ENCODE data around the gene RPH3AL.

The RPH3AL gene

DNA sequence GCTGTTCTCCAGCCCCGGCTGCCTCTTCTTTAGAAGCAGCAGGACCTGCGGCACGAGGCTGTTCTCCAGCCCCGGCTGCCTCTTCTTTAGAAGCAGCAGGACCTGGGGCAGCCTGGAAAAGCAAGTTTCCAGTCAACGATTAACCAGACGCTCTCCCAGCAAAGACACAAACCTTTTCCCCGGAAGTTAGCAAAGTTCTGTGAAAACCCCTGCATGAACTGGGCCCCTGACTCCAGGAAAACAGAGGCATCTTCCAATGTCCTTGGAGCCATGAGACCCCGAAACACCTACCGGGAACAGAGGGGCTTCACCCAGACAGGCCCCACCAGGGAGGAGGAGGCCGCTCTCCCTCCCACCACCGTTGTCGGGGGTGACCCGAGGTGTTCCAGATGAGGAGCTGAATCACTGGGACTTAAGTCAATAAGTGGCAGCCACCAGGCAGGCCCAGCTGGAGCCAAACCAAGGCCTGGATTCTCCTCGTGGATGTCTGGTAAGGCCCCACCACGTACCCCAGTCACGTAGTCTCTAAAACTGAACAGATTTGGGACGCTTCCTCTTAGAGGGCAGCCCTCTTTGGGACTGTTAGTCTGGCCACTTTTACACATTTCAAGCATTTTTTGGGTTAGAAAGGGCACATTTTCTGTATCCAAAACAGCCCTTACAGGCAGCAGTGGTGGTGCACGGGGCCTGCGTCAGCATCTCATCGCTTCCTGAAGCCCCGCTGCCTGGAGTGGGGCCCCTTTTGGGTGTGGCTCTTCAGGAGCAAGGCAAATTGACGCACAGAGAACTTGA is at the start of gene RPH3AL:
Gene RPH3AL, minus strand, starts transcription at position 387 of the 792 bp plus-strand sequence. CDS start 25,264 bp downstream, outside the sequence.
- no peak for DNase-seq

DNA sequence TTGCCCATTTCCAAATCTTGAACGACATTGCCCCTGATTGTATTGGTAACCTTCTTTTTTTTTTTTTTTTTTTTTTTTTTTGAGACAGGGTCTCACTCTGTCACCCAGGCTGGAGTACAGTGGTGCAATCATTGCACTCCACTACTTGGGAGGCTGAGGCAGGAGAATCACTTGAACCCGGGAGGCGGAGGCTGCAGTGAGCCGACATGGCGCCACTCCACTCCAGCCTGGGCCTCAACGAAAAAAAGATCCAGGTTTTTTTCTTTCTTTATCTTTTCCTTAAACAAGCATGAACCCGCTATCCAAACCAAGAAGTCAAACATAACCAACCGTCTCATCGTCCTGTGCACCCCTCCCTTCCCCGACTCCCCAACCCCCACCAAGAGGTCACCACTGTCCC is 47.6 kb upstream of the RPH3AL start:
- DNase-seq: no peak

DNA sequence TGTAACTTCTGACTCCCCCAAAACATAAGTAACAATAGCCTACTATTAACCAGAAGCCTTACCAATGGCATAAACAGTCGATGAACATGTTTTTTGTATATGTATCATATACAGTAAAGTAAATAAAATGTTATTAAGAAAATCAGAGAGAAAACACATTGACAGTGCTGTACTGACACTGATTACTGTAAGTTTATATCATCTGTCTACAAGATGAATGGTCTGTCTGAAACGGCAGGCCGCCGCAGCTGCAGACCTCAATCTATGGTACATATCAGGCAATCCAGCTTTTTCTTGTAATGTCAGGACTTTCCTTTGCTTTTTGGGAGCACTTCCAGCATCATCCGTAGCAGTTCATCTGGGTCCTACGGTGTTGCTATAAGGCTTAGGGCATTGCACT is 44.2 kb upstream of the RPH3AL start:
- no peak for DNase-seq

GRCh38 chr17:395974-396373 is 43.4 kb upstream of the RPH3AL start:
- DNase-seq: no peak

DNA sequence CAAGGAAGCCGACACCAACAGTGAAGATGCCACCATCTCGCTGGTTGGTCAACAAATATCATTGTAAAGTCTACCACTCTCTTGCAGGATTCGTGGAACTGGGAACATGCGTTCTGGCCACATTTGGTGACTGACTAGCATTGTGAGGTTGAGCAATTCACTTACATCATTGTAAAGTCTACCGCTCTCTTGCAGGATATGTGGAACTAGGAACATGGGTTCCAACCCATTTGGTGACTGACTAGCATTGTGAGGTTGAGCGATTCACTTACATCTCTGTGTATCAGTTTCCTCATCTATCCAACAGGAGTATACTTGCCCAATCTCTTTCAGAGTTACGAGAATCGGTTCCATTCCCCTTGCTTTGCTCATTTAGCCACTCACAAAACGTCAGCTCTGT is 42.6 kb upstream of the RPH3AL start:
- DNase-seq: no peak

- DNase-seq: no peak
Observed at GRCh38 chr17:394718-395095, 42.1 kb upstream of the RPH3AL start.

- DNase-seq: no peak
Observed at GRCh38 chr17:393806-394717, 41.5 kb upstream of the RPH3AL start.

- DNase-seq: no peak
Observed at GRCh38 chr17:391850-392249, 39.2 kb upstream of the RPH3AL start.

GRCh38 chr17:390025-390424 is 37.4 kb upstream of the RPH3AL start:
- no peak for DNase-seq

GRCh38 chr17:388087-388486 is 35.5 kb upstream of the RPH3AL start:
- DNase-seq: no peak

- no peak for DNase-seq
Observed at GRCh38 chr17:386141-386876, 33.7 kb upstream of the RPH3AL start.

DNA sequence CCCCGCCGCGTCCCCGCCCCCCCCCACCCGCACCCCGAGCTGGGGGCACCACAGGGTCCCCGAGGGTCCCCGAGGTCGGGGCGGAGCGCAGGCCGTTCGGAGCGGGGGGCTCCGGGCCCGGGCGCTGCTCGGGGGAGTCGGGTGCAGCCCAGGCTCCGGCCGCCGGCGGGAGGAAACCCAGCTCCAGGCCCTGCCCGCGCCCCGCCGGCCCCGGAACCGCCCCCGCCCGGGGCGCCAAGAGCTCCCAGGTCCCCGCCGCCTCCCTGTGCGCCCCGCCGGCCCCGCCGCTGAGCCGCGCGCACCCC is 33.2 kb upstream of the RPH3AL start:
- no peak for DNase-seq

DNA sequence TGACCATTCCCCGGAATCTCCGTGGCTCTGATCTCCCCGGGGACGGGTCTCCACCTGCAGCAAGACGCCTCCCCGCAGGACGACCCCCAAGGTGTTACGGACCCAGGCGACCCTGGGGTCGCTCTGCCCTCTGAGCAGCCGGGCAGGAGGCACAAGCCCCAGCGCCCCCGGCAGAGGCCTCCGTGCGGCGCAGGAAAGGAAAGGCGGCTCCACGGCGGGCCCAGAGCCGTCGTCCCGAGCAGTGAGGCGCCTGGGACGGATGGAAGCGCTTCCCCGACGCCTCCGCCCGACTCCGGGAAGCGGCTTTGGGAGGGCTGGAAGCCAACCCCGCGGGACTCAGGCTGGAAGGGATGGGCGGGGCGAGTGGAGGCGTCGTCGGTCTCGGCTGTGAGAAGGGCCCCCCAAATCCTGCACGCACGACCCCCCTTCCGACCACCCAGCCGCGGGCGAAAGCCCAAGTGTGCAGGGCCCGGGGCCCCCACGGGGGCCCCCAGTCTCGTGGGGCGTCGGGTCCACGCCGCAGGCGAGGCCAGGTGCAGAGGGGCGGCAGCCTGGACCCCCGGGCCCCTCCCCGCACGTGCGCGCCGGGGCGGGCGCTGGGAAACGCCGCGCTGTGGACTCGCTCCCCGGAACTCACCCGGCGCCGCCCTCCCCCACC is 32.7 kb upstream of the RPH3AL start:
- DNase-seq: no peak

DNA sequence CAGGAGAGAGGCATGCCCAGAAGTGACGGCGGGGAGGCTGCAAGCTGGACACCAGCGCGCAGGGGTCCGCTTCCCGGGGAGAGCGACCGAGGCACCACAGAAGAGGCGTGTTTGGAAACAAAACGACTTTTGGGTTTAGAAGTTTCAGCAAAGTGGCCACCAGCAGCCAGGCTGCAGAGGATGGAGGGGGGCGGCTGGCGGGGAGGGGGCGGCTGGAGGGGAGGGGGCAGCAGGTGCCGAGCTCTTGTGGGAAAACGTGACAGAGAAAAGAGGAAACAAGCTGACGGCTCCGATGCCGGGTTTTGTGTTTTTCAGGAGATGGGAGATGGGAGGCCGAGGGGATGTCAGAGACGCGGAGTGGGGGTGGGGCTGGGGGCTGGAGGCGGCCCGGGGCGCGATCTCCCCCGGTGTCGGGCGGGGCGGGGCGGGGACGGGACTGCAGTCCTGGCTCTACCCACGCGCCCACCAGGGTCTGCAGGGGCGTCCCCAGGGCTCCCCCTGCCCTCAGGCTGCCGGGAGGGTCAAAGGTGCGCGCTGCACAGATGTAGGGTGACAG is 32.1 kb upstream of the RPH3AL start:
- no peak for DNase-seq

DNA sequence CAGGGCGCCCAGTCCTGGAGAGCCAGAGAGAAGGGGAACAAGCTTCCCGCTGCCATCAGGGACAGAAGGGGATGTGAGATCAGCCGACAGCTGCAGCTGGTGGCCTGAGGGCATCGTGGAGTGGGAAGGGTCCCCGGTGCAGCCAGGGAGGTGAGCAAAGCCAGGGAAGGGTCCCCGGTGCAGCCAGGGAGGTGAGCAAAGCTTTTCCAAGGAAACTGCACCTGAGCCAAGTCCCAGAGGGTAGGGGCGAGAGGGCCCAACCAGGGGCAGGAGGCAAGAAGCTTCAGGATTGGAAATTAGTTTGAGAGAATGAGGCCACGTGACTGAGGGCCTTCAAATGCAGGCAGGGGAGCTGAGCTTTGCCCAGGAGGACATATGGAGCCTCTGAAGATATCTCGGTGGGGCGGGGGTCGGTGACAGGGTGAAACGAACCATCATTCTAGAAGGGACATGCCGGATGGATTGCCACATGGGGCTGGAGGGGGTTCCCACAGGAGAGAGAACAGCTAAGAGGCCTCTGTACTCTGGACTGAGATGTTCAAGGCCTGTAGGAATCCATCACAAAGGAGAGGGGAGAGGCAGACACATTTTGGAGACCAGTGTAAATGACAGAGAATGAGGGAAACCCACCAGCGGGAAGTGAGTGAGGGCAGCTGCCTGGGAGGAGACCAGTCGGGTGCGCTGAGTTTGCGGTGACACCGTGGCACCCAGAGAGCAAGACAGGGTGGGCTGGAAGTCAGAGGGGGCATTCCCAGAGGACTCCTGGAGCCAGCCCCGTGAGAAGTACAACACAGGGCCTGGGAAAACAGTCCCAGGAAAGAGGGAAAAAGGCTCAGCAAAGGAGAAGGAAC is 31.4 kb upstream of the RPH3AL start:
- no peak for DNase-seq

DNA sequence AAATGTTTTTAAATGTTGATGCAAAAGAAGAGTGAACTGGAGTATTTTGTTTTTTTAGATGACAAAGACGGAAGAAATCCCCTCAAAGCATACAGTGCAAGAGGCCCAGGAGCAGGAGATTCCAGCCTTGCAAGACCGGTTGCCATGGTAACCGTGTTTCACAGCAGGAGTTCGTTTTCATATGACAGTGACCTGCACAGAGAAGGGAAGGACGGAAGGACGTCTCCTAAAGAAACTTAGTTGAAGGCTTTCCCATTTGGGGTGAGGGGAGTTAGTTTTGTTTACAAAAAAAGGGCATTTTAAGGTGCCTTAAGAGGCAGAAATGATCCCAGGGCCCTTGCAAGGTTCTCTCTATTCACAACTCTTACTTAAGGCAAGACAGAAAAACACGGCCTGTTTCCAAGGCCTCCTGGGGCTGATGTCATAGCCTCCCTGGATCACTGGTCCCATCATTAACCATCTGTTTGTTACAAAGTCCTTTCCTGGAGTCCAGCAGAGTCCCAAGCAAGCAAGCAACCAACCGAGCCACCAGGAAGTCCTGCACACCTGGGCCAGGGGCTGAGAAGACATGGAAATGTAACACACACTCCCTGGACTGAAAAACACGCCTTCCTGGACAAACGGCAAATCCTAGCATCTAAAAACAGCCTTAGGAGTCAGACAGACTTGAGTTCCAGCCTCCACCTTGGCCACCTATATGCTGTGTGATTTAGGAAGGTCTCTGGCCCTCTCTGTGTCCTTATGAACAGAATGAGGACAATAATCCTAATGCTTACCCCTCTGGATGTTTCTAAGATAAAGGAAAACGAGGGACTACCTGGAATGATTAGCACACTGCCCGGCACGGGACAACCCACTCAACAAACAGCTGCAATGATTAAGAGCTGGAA is 30.3 kb upstream of the RPH3AL start:
- DNase-seq: no peak

DNA sequence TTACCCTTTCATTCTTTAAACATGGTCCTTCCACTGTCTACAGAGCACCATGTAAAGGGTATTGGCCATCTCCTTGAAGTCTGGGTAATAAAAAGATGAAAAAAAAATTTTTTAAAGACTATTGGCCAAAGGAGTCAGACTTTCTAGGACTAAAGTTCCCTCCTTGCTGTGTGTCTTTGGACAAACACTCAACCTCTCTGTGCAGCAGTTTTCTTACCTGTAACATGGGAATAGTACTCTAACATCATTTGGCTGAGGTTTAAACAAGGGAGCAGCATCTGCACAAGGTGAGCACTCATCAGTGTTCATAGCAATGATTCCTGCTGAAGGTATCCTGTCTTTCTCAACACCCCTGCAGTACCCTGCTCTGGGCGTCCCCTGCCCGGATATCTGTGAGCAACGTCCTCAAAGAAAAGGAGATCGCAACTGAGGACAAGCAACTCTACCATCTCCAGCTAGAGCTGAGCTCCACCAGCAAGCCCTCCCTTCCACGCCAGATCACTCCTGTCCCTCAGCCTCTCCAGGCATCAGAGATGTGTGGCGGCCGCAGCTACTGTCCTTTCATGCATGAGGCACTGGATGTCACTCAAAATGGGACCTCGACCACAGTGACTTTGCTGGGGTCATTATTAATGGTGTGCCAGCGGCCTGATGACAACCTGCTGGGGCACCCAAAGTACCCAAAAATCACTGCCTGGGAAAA is 29.5 kb upstream of the RPH3AL start:
- DNase-seq: no peak

DNA sequence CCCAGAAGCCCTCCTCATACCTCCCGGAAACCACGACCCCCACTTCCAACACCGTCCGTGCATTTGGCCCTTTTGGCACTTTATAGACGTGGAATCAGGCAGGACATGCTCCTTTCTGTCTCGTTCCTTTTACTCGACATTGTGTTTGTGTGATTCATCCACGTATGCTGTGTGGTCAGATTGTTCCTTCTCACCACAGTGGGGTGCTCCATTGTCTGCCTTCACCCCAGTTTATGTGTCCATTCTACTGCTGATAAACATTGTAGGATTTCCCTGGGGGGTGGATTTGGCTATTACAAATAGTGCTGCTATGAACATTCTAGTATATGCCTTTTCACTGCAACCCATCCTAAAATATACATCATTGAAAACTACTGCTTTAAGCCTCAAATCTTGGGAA is 28.9 kb upstream of the RPH3AL start:
- DNase-seq: no peak

- DNase-seq: no peak
Observed at GRCh38 chr17:379531-380465, 27.2 kb upstream of the RPH3AL start.

Measured in NCI-H1048 (cell line).